Activated CD4-positive, alpha-beta T cell treated with anti-CD3 and anti-CD28 coated beads, Interleukin-2, amount 10 ng/mL, durations not matched to agents 7 days and 5 days (primary cell): Measurements from ENCODE around the gene AK8. TPM values are rescaled to one million over a fixed set of nuclear protein-coding genes. Genes with fewer than 3 reads are reported as not detected.

ENCODE experiments used
- CTCF ChIA-PET: fragments of 350-600 bp; sonication (Branson Sonifier 250); formaldehyde crosslinking; loops from one replicate; lab custom pipeline; 2021; ENCODE audit warnings: antibody characterized with exemption; lab: Charles Lee
- POLR2A ChIA-PET: fragments of 350-600 bp; sonication (Branson Sonifier 250); formaldehyde crosslinking; loops from one replicate; lab custom pipeline; 2021; ENCODE audit warnings: antibody characterized with exemption; lab: Charles Lee
- DNase-seq: peaks from one replicate; pipeline ENCODE4 v3.0.0-alpha.2; 2020
- H3K27ac Mint-ChIP-seq: one replicate; pipeline ENCODE4 v1.8.0; 2021; ENCODE audit warnings: mild to moderate bottlenecking, moderate library complexity, mixed read lengths
- H3K27me3 Mint-ChIP-seq: one replicate; pipeline ENCODE4 v1.8.0; 2021; ENCODE audit warnings: mixed read lengths
- H3K36me3 Mint-ChIP-seq: one replicate; pipeline ENCODE4 v1.8.0; 2021; ENCODE audit warnings: low read depth, mixed read lengths
- H3K4me1 Mint-ChIP-seq: one replicate; pipeline ENCODE4 v1.8.0; 2021; ENCODE audit warnings: mixed read lengths
- H3K4me3 Mint-ChIP-seq: one replicate; pipeline ENCODE4 v1.8.0; 2021; ENCODE audit warnings: mild to moderate bottlenecking, moderate library complexity, mixed read lengths
- H3K9me3 Mint-ChIP-seq: one replicate; pipeline ENCODE4 v1.8.0; 2021; ENCODE audit warnings: mixed read lengths
- total RNA-seq, 2 experiments: library from RNA; stranded (reverse); gene quantifications; one replicate each; pipeline ENCODE4 v1.2.3, GENCODE V29; 2021

Gene AK8
- total RNA-seq, 2 experiments from 2014 or later: not detected

DNA sequence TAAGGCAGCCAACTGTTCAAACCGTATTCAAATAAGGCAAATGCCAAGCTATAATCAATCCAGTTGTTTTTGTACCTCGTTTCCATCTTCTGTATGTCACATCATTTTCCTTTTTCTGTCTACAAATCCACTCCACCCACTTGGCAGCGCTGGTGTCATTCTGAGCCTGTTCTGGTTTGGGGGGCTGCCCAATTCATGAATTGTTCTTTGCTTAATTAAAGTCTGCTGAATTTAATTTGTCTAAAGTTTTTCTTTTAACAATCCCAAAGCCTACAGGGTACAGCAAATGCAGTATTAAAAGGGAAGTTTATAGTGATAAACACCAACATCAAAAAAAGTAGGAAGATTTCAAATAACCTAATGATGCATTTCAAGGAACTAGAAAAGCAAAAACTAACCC, 114.5 kb downstream of the AK8 start:
- DNase-seq: no peak
- H3K27me3 Mint-ChIP-seq: peaks cover 18% of the 10 kb centered on the region
- no peak overlapping the region for H3K4me3 Mint-ChIP-seq
- ChIA-PET POLR2A (no interaction called here), CTCF (no interaction called here)
- H3K36me3 Mint-ChIP-seq: no peaks in the 10 kb centered on the region
- no peak overlapping the region for H3K27ac Mint-ChIP-seq
- H3K4me1 Mint-ChIP-seq: peaks cover 4% of the 10 kb centered on the region
- no peaks in the 10 kb centered on the region for H3K9me3 Mint-ChIP-seq

DNA sequence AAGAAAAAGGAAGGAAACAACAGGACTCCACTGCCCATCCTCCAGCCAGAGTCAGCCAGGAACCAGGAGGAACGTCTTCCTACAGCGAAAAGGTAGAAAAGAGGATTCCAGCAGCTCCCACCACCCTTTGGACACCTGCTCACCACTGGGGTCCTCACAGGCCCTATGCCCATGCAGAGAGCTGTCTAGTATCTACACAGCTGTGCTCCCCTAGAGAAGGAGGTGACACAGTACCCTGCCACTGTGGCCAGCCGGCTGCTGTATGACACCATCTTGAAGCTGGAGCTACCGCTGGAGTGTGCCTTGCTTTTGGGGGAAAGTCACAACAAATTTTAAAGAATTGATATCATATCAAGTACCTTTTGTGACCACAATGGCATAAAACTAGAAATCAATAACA, 115.2 kb downstream of the AK8 start:
- Mint-ChIP-seq H3K36me3 (no peaks in the 10 kb centered on the region), H3K9me3 (no peaks in the 10 kb centered on the region), H3K4me3 (no peak overlapping the region), H3K27ac (no peak overlapping the region), H3K4me1 (peaks cover 3% of the 10 kb centered on the region), H3K27me3 (peaks cover 20% of the 10 kb centered on the region)
- ChIA-PET CTCF (no interaction called here), POLR2A (no interaction called here)
- no peak for DNase-seq

DNA sequence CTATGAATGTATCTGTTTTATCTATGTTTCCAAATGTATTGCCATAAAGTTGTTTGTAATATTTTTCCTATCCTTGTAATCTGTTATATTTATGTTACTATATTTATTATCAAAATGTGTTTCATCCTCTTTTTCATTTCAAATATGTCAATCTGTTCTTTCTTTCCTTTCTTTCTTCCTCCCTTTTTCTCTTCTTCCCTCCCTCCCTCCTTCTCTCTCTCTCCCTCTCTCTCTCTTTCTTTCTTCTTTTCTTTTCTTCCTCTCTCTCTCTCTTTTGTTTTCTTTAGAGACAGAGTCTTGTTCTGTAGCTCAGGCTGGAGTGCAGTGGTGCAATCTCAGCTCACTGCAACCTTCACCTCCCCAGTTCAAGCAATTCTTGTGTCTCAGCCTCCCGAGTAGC, 116.5 kb downstream of the AK8 start:
- Mint-ChIP-seq H3K36me3 (no peaks in the 10 kb centered on the region), H3K4me1 (no peaks in the 10 kb centered on the region), H3K27ac (no peak overlapping the region), H3K9me3 (no peaks in the 10 kb centered on the region), H3K4me3 (no peak overlapping the region), H3K27me3 (peaks cover 18% of the 10 kb centered on the region)
- ChIA-PET POLR2A (no interaction called here), CTCF (interaction anchor here (0.6 kb wide), 1 partner anchor 77 kb away, joined by 5 read pairs; no protein-coding TSS in a partner anchor)
- no peak for DNase-seq

DNA sequence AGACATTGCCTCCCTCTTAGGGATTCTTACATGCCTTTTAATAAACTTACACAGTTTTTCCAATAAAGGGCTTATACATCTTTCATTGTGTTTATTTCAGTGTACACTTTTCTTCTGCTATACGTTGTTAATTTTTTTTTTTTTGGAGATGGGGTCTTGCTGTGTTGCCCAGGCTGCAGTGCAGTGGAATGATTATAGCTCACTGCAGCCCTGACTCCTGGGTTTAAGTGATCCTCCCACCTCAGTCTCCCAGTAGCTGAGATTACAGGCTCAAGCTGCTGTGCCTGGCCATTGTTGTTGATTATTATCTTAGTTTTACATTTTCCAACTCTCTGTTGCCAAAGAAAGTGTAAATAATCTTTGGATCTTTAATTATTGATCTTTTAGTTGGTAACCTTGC, 118.0 kb downstream of the AK8 start:
- H3K9me3 Mint-ChIP-seq: no peaks in the 10 kb centered on the region
- H3K4me3 Mint-ChIP-seq: no peak overlapping the region
- no peaks in the 10 kb centered on the region for H3K36me3 Mint-ChIP-seq
- no peaks in the 10 kb centered on the region for H3K4me1 Mint-ChIP-seq
- ChIA-PET CTCF (no interaction called here), POLR2A (no interaction called here)
- no peak for DNase-seq
- H3K27ac Mint-ChIP-seq: no peak overlapping the region
- peaks cover 17% of the 10 kb centered on the region for H3K27me3 Mint-ChIP-seq

DNA sequence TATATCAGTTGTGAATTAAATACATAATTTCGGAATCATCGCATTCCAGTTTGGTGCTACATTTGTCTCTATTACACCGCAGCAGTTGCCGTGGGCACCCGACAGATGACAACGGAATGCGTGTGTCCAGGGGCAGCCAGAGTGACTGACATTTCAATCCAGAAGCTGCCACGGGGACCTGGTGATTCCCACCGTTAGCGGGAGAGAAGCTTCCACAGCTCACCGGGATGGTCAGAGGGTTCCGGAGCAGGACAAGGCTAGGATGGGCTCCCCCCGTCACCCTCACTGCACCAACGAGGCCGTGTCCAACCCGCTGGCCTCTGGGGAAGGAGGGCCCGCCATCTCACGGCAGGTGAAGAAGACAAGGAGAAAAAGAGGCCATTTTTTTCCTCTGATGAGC, 121.1 kb downstream of the AK8 start:
- Mint-ChIP-seq H3K36me3 (no peaks in the 10 kb centered on the region), H3K27ac (no peak overlapping the region), H3K4me3 (no peak overlapping the region), H3K27me3 (peaks cover 17% of the 10 kb centered on the region), H3K4me1 (no peaks in the 10 kb centered on the region), H3K9me3 (no peaks in the 10 kb centered on the region)
- ChIA-PET CTCF (no interaction called here), POLR2A (no interaction called here)
- no peak for DNase-seq

DNA sequence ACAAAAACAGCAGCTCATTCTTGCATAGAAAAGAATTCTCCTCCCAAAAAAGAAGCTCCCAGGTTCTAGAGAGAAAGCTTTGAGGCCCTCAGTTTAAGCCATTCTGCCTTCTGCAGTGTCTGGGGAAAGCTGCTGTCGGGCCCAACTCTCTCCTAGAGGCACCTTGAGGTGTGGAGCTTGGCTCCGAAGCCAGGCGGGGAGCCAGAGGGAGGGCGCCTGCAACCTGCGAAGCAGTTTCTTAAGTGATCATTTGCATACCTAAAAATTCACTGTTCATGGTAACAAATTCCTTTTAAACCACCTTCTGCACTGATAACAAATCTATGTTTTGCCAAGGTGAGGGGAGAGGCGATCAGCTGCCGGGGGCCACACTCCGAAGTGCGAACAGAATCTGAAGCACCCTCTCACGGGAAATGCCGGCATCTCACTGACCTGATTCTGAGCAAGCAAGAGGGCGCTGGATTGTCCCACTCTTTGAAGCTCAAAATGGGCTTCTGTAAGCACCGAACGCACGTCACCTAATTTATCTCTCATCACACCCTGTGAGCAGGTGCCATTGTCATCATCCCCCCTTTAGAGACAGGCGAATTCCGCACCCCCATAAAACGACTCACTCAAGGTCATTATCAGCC, 121.8 kb downstream of the AK8 start:
- CTCF ChIA-PET: no interaction called here
- Mint-ChIP-seq H3K36me3 (no peaks in the 10 kb centered on the region), H3K27ac (no peak overlapping the region), H3K27me3 (peaks cover 14% of the 10 kb centered on the region), H3K4me1 (no peaks in the 10 kb centered on the region), H3K9me3 (no peaks in the 10 kb centered on the region), H3K4me3 (no peak overlapping the region)
- DNase-seq: no peak
- POLR2A ChIA-PET: no interaction called here

DNA sequence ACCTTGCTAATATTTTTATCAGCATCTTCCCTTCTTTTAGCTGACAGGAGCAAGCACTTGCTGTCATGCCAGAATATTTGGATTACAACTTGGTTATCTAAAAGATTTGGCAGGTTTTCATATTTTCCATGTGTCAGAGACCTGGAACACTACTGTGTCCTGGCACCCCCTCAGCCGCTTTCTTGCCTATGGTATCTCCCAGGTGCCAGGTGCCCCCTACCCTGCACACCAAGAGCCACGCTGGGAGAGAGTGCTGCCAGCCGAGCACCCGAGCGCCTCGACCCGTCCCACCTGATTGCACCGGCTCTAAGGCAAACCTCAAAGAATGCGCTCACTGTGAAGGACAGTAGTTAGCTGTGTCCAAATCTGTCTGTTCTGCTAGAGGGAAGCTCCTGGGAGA, 123.0 kb downstream of the AK8 start:
- Mint-ChIP-seq H3K9me3 (no peaks in the 10 kb centered on the region), H3K4me1 (no peaks in the 10 kb centered on the region), H3K4me3 (no peak overlapping the region), H3K36me3 (no peaks in the 10 kb centered on the region), H3K27me3 (peaks cover 10% of the 10 kb centered on the region), H3K27ac (no peak overlapping the region)
- no peak for DNase-seq
- POLR2A ChIA-PET: no interaction called here
- CTCF ChIA-PET: no interaction called here

DNA sequence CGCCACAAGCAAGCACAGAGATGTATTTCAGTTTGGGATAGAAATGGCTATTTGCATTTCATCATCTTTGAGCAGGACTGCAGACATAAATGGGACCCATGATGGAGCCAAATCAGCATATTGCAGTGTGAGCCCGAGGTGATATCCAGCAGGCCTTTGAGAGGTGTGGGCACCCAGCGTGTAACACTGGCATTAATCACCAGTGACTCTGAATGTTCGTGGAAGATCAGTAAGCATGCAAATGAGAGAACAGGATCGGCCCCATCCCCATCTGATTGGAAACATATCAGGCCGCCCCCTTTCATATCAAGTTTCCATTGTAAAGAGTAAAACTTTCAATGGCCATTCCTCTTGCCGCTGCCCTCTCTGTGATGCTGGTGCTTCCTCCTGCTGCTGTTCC, 123.8 kb downstream of the AK8 start:
- ChIA-PET POLR2A (no interaction called here), CTCF (no interaction called here)
- Mint-ChIP-seq H3K27me3 (peaks cover 4% of the 10 kb centered on the region), H3K27ac (no peak overlapping the region), H3K4me1 (no peaks in the 10 kb centered on the region), H3K9me3 (no peaks in the 10 kb centered on the region), H3K36me3 (no peaks in the 10 kb centered on the region), H3K4me3 (no peak overlapping the region)
- DNase-seq: no peak

DNA sequence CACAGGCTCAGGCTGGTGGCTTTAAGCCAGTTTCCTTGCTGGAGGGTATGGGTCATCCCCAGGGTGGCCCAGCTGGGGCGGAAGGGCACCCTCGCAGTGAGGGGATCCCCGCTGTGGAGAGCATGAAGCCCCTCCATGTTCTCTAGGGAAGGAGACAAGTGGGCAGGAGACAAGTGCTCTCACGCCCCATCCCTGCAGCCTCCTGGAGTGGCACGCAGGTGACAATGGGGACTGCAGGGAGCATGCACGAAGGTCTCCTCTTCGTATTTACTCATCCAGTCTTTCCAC, 124.5 kb downstream of the AK8 start:
- POLR2A ChIA-PET: no interaction called here
- no peak for DNase-seq
- peaks cover 3% of the 10 kb centered on the region for H3K27me3 Mint-ChIP-seq
- CTCF ChIA-PET: no interaction called here
- H3K4me1 Mint-ChIP-seq: no peaks in the 10 kb centered on the region
- no peaks in the 10 kb centered on the region for H3K36me3 Mint-ChIP-seq
- no peaks in the 10 kb centered on the region for H3K9me3 Mint-ChIP-seq
- H3K4me3 Mint-ChIP-seq: no peak overlapping the region
- H3K27ac Mint-ChIP-seq: no peak overlapping the region

DNA sequence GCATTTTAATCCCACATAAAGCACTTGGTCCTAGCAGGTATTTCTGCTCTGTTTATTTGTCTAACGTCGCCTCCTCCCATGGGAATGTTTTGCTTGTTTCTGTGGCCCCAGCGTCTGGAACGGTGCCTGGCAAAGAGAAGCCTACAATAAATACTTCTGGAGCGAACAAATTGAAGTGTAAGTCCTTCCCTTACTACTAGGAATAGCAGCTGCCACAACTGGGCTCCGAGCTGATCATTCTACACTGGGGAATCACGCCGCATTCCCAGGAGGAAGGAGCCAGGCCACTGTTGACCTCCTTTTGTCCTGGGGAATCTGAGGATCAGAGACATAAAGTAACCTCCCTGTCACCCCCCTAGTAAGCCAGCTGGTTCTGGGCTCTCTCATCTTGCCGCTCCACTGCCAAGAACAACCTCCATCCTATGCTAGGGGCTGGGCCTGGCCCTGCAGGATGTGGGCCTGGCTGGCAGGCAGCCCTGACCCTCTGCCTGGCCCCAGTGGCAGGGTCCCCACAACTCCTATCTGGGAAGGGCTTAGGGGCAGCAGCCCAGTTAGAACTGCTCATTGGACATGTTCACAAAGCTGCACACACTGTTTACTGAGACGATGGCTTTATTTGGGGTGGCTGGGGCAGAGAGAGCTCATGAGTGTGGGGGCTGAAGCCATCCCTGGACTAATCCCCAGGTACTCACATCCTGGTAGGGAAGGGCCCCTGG, 125.0 kb downstream of the AK8 start:
- H3K4me1 Mint-ChIP-seq: no peaks in the 10 kb centered on the region
- DNase-seq: no peak
- ChIA-PET CTCF (no interaction called here), POLR2A (no interaction called here)
- no peaks in the 10 kb centered on the region for H3K9me3 Mint-ChIP-seq
- peaks cover 2% of the 10 kb centered on the region for H3K27me3 Mint-ChIP-seq
- H3K36me3 Mint-ChIP-seq: no peaks in the 10 kb centered on the region
- no peak overlapping the region for H3K27ac Mint-ChIP-seq
- H3K4me3 Mint-ChIP-seq: no peak overlapping the region

DNA sequence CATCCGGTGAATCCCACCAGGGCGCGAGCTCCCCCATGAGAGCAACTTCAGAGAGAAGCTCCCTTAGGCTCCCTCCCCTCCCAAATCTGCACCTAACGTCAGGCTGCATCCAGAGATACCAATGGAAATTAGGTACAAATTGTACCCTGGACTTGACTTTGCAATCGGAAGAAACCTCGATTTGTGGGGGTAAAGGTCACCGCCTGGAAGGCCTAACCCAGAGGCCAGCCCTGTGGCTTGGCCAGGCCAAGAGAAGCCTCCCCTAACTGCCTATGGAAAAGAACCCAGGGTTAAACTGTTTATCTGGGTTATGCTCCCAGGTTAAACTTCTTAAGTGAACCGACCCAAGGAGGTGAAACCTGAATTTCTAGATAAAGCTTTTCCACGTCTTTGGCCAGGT, 127.4 kb downstream of the AK8 start:
- POLR2A ChIA-PET: no interaction called here
- Mint-ChIP-seq H3K27ac (no peak overlapping the region), H3K4me1 (no peaks in the 10 kb centered on the region), H3K36me3 (no peaks in the 10 kb centered on the region), H3K4me3 (no peak overlapping the region), H3K9me3 (no peaks in the 10 kb centered on the region), H3K27me3 (peaks cover 10% of the 10 kb centered on the region)
- CTCF ChIA-PET: interaction anchor here (0.7 kb wide), 1 partner anchor 144 kb away, joined by 5 read pairs; no protein-coding TSS in a partner anchor
- DNase-seq: no peak

DNA sequence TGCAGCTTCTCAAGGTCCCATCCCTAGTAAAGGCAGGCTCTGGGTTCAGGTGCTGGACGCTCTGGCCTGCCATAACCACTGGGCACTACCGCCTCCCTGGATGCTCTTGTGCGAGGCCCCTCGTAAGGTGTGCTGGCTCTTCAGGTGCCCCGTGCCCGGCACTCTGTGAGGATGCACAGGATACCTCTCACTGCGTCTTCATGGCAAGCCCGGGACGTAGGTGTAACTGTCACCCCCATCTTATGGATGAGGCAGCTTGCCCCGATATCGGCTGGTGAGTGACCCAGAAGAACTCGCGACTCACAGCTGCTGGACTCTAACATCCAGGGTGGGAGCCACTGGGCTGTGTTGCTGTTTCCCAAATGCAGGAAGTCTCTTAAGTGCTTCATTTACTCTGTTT, 128.8 kb downstream of the AK8 start:
- no peak overlapping the region for H3K27ac Mint-ChIP-seq
- H3K9me3 Mint-ChIP-seq: no peaks in the 10 kb centered on the region
- no peak for DNase-seq
- H3K4me1 Mint-ChIP-seq: no peaks in the 10 kb centered on the region
- no peaks in the 10 kb centered on the region for H3K36me3 Mint-ChIP-seq
- H3K4me3 Mint-ChIP-seq: no peak overlapping the region
- peaks cover 21% of the 10 kb centered on the region for H3K27me3 Mint-ChIP-seq
- POLR2A ChIA-PET: no interaction called here
- CTCF ChIA-PET: interaction anchor here (1.2 kb wide), 1 partner anchor 23 kb away, joined by 3 read pairs; no protein-coding TSS in a partner anchor

DNA sequence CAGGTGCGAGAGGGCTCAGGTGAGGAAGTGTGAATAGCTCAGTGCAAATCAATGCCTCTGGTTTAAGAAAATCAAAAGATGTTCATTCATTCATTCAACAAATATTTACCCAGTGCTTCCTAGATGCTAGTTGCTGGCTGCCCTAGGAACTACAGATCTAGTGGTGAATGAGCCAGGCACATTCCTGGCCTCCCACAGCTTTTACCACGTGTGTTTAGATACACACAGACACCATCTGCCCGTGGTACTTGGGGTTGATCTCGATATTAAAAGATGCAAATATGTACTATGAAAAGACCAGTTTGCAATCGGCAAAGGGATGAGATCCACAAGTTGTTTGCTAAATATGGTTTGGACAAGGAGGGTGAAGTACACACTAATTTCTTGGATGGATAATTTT, 129.6 kb downstream of the AK8 start:
- POLR2A ChIA-PET: no interaction called here

More for the DNA sequence above, 129.6 kb downstream of the AK8 start:
- Mint-ChIP-seq H3K36me3 (no peaks in the 10 kb centered on the region), H3K9me3 (no peaks in the 10 kb centered on the region), H3K27ac (no peak overlapping the region), H3K4me3 (no peak overlapping the region), H3K4me1 (no peaks in the 10 kb centered on the region), H3K27me3 (peaks cover 30% of the 10 kb centered on the region)
- no peak for DNase-seq
- CTCF ChIA-PET: interaction anchor here (1.2 kb wide), 1 partner anchor 22 kb away, joined by 3 read pairs; no protein-coding TSS in a partner anchor
